Adipocyte (in vitro differentiated cells): ENCODE measurements around the gene HNRNPD.
"Not testable (repeated sequence)": the region's sequence is repeated elsewhere in the genome, so short reads cannot be mapped to it uniquely, and the experiment has no call there.

ENCODE experiments used
- DNase-seq: peaks from one replicate; pipeline ENCODE4 v3.0.0-alpha.2; 2015; ENCODE audit warnings: low read depth
- H3K27me3 ChIP-seq: replicated peaks from 2 replicates; pipeline ENCODE4 v1.7.0; 2013; ENCODE audit warnings: mild to moderate bottlenecking, low read length, moderate library complexity; ENCODE audit not compliant: control insufficient read depth, insufficient read depth
- H3K36me3 ChIP-seq: 2 replicates; pipeline ENCODE4 v1.7.0; 2013; ENCODE audit warnings: low read length, mild to moderate bottlenecking, moderate library complexity; ENCODE audit not compliant: control insufficient read depth, insufficient read depth, severe bottlenecking
- H3K4me1 ChIP-seq: 2 replicates; pipeline ENCODE4 v1.7.0; 2013; ENCODE audit warnings: mild to moderate bottlenecking, low read length, moderate library complexity; ENCODE audit not compliant: control insufficient read depth, insufficient read depth
- H3K4me3 ChIP-seq: 2 replicates; pipeline ENCODE4 v1.7.0; 2013; ENCODE audit warnings: mild to moderate bottlenecking, low read length, moderate library complexity
- H3K9ac ChIP-seq: 2 replicates; pipeline ENCODE4 v1.7.0; 2013; ENCODE audit warnings: mild to moderate bottlenecking, low read length, moderate library complexity
- H3K9me3 ChIP-seq: 2 replicates; pipeline ENCODE4 v1.7.0; 2013; ENCODE audit warnings: mild to moderate bottlenecking, low read length, moderate library complexity; ENCODE audit not compliant: control insufficient read depth

Gene HNRNPD

GRCh38 chr4:82394896-82395295 lies 21.1 kb upstream of the HNRNPD start:
- Histone ChIP-seq H3K9ac (no peak overlapping the region), H3K27me3 (no peaks in the 10 kb centered on the region), H3K4me3 (no peak overlapping the region), H3K36me3 (no peaks in the 10 kb centered on the region), H3K4me1 (no peaks in the 10 kb centered on the region), H3K9me3 (no peaks in the 10 kb centered on the region)
- no peak for DNase-seq

DNA sequence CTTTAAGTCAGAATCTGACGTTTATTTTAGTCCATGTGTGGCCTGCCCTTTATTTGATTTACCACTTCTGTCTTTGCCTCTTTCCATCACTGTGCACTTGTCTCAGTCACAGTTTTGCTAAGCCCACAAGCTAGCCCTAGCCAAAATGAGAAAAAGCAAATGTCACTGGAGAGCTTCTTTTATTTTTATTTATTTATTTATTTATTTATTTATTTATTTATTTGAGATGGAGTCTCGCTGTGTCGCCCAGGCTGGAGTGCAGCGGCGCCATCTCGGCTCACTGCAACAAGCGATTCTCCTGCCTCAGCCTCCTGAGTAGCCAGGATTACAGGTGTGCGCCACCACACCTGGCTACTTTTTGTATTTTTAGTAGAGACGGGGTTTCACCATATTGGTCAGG lies 16.3 kb upstream of the HNRNPD start:
- not testable (repeated sequence) for H3K4me1 ChIP-seq, H3K9me3 ChIP-seq, H3K36me3 ChIP-seq, H3K9ac ChIP-seq, H3K4me3 ChIP-seq, H3K27me3 ChIP-seq, DNase-seq

- Histone ChIP-seq H3K9ac (no peak overlapping the region), H3K36me3 (no peaks in the 10 kb centered on the region), H3K9me3 (no peaks in the 10 kb centered on the region), H3K4me1 (no peaks in the 10 kb centered on the region), H3K27me3 (no peaks in the 10 kb centered on the region), H3K4me3 (no peak overlapping the region)
- no peak for DNase-seq
These were observed 14.6 kb upstream of the HNRNPD start for GRCh38 chr4:82388405-82388804.

DNA sequence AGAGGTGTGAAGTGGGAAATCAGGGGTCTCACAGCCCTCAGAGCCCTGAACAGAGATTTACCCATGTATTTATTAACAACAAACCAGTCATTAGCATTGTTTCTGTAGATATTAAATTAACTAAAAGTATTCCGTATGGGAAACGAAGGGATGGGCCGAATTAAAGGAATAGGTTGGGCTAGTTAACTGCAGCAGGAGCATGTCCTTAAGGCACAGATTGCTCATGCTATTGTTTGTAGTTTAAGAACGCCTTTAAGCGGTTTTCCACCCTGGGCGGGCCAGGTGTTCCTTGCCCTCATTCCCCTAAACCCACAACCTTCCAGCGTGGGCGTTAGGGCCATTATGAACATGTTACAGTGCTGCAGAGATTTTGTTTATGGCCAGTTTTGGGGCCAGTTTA lies 12.5 kb upstream of the HNRNPD start:
- not testable (repeated sequence) for H3K36me3 ChIP-seq, H3K4me1 ChIP-seq, H3K9ac ChIP-seq, H3K27me3 ChIP-seq, DNase-seq, H3K9me3 ChIP-seq, H3K4me3 ChIP-seq

DNA sequence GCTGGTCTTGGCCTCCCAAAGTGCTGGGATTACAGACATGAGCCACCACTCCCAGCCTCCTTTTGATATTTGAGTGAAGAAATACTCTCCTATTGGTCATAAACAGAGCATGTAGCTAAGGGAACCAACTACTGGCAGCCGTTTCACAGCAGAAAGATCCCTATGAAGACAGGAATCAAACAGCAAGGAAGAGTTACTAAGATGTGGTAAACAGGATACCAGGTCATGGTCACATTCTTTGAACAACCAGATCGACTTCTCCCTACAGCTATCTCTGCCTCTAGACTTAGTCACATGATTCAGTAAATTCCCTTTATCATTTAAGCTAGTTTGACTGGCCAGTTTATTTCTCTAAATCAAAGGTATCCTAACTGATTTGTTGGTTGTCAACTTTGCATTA lies 9.0 kb upstream of the HNRNPD start:
- no peak for DNase-seq
- Histone ChIP-seq H3K9ac (no peak overlapping the region), H3K27me3 (no peaks in the 10 kb centered on the region), H3K36me3 (no peaks in the 10 kb centered on the region), H3K4me3 (no peak overlapping the region), H3K4me1 (no peaks in the 10 kb centered on the region), H3K9me3 (no peaks in the 10 kb centered on the region)

DNA sequence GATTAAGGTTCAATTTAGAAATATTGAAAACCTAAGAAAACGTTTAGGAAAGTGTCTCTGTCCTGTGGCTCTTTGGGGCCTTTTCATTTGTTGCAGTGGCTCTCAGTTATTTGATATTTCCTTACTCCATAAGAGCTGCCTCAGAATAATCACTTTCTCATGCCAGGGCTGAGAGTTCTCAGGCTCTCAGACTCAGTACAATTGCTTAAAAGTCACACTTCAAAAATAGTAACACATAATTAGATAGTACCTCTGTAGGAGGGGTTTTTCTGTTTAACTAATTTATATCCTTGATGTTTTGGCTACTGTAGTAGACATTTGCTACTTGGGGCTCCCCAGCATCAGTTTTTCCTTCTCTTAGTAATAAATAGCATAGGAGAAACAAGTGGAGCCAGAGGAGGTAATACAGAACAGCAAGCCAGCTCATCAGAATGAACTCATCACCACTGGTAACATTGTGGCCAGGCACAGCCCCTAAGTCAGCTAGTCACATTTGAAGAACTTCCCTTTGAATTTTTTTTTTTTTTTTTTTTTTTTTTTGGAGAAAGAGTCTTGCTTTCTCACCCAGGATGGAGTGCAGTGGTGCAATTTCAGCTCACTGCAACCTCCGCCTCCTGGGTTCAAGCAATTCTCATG lies 8.0 kb upstream of the HNRNPD start:
- no peak for DNase-seq
- no peaks in the 10 kb centered on the region for H3K27me3 ChIP-seq
- H3K9ac ChIP-seq, result no peak overlapping the region
- no peaks in the 10 kb centered on the region for H3K4me1 ChIP-seq
- no peaks in the 10 kb centered on the region for H3K36me3 ChIP-seq
- no peaks in the 10 kb centered on the region for H3K9me3 ChIP-seq
- H3K4me3 ChIP-seq, result no peak overlapping the region

DNA sequence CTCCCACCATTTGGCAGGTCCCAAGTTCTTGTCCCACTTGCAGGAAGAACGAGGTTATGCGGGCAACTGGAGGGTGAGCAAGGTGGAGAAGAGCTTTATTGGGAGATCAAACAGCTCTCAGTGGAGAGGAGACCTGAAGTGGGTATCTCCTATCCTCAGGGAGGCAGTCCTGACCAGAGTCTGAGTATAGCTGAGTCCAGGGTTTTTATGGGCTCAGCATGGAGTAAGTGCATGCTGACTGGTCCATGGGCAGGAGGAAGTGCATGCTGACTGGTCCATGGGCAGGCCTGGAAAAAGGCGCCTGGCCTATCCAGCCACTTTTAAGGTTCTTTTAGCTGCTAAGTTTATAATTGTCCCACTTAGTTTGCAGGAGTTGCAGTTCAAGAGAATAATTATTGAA lies 7.4 kb upstream of the HNRNPD start:
- no peaks in the 10 kb centered on the region for H3K9me3 ChIP-seq
- H3K9ac ChIP-seq, result no peak overlapping the region
- no peaks in the 10 kb centered on the region for H3K36me3 ChIP-seq
- no peaks in the 10 kb centered on the region for H3K27me3 ChIP-seq
- no peaks in the 10 kb centered on the region for H3K4me1 ChIP-seq
- no peak overlapping the region for H3K4me3 ChIP-seq
- DNase-seq, result no peak

- H3K9me3 ChIP-seq, result no peaks in the 10 kb centered on the region
- no peaks in the 10 kb centered on the region for H3K36me3 ChIP-seq
- H3K4me1 ChIP-seq, result peaks cover under 1% of the 10 kb centered on the region
- H3K27me3 ChIP-seq, result no peaks in the 10 kb centered on the region
- no peak for DNase-seq
- no peak overlapping the region for H3K9ac ChIP-seq
- H3K4me3 ChIP-seq, result no peak overlapping the region
These were observed 7.0 kb upstream of the HNRNPD start for GRCh38 chr4:82380831-82381230.

DNA sequence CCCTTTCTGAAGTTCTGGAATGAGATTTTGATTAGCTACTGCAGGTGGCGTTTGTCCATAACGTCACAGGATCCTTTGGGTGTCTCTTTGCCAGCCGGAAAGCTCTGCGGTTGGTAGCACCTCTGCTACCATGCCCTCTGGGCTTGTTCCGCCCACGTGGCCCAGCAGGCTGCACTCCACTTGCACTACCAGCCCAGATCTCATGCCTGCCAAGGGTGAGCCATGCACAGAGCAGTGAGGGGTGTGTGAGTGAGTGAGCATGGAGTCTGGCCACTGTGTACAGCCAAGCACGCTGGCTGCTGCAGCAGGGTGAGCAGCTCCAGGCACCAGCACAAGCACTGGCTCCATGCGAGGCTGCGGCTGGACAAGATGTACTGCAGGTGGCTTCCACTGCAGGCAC lies 6.6 kb upstream of the HNRNPD start:
- Histone ChIP-seq H3K9ac (no peak overlapping the region), H3K4me3 (no peak overlapping the region), H3K36me3 (no peaks in the 10 kb centered on the region), H3K27me3 (no peaks in the 10 kb centered on the region), H3K4me1 (peaks cover 4% of the 10 kb centered on the region), H3K9me3 (no peaks in the 10 kb centered on the region)
- DNase-seq, result no peak

DNA sequence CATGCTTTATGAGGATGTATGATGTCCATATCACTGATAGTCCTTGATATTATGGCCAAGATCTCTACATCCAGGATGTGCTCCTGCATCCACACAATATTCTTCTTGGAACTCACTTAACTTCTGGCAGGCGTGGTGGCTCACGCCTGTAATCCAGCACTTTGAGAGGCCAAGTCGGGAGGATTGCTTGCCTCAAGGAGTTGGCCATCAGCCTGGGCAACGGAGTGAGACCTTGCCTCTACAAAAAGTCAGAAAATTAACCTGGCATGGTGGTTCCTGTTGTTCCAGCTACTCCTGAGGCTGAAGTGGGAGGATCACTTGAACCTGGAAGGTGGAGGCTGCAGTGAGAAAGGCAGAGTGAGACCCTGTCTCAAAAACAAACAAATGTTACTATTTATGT lies 2.3 kb upstream of the HNRNPD start:
- Histone ChIP-seq H3K9ac (no peak overlapping the region), H3K4me3 (peak overlapping the region; percentile 89), H3K4me1 (peaks cover 6% of the 10 kb centered on the region), H3K9me3 (no peaks in the 10 kb centered on the region), H3K36me3 (no peaks in the 10 kb centered on the region), H3K27me3 (no peaks in the 10 kb centered on the region)
- no peak for DNase-seq

DNA sequence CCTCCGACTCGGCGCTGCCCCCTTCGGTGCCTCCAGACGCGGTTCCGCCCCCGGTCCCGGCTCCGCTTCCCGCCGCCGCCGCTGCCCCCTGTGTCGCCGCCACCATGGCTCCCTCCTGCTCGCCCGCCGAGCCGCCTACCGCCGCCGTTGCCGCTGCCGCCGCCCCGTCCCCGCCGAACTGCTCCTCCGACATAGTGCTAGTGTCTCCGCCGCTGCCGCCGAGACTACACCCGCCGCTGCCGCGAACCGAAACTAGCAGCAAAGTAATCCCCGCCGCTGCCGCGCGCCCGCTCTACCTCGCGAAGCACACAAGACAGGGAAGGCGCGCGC lies 340 bp downstream of the HNRNPD start:
- Histone ChIP-seq H3K4me3 (peak overlapping the region; percentile 89), H3K9ac (peak overlapping the region; percentile 98), H3K4me1 (peaks cover 28% of the 10 kb centered on the region), H3K9me3 (no peaks in the 10 kb centered on the region), H3K27me3 (no peaks in the 10 kb centered on the region), H3K36me3 (peaks cover 7% of the 10 kb centered on the region)
- DNase-seq, result no peak
